HTR-8/SVneo (cell line): ENCODE results near the gene RBM34.
"Not testable (repeated sequence)": the region's sequence is repeated elsewhere in the genome, so short reads cannot be mapped to it uniquely, and the experiment has no call there.

Experiments
- DNase-seq: peaks from one replicate; pipeline ENCODE4 v3.0.0; 2011; ENCODE audit warnings: low spot score, mixed read lengths; ENCODE audit not compliant: insufficient read length
- FAIRE-seq: peaks from 2 replicates; lab custom pipeline; 2011; peaks lifted over from hg19 to GRCh38; lab: Jason Lieb, UNC

RBM34 gene

GRCh38 chr1:235160957-235161684, at the start of gene RBM34:
Gene RBM34, minus strand, starts transcription at chr1:235161250. Its CDS starts 24 bp downstream, at chr1:235161226.
- FAIRE-seq: peak; percentile 75

GRCh38 chr1:235207209-235207565, 46.1 kb upstream of the RBM34 start:
- FAIRE-seq: no peak
- no peak for DNase-seq

More at GRCh38 chr1:235160957-235161684, at the start of gene RBM34:
- DNase-seq: peak; percentile 94

GRCh38 chr1:235206533-235207208, 45.6 kb upstream of the RBM34 start:
- FAIRE-seq (no peak), DNase-seq (no peak)

- no peak for DNase-seq
- no peak for FAIRE-seq
Measured at GRCh38 chr1:235205687-235206086, 44.6 kb upstream of the RBM34 start.

GRCh38 chr1:235203428-235203827, 42.4 kb upstream of the RBM34 start:
- DNase-seq (no peak), FAIRE-seq (no peak)

- not testable (repeated sequence) for FAIRE-seq, DNase-seq
Measured at GRCh38 chr1:235202447-235202846, 41.4 kb upstream of the RBM34 start.

GRCh38 chr1:235199441-235199840, 38.4 kb upstream of the RBM34 start:
- peak; percentile 36 for DNase-seq
- no peak for FAIRE-seq

GRCh38 chr1:235190431-235190830, 29.4 kb upstream of the RBM34 start:
- DNase-seq (no peak), FAIRE-seq (no peak)

GRCh38 chr1:235187316-235187715, 26.3 kb upstream of the RBM34 start:
- DNase-seq (no peak), FAIRE-seq (no peak)

GRCh38 chr1:235181561-235182245, 20.7 kb upstream of the RBM34 start:
- no peak for DNase-seq
- FAIRE-seq: no peak

GRCh38 chr1:235180916-235181460, 19.9 kb upstream of the RBM34 start:
- DNase-seq (no peak), FAIRE-seq (no peak)

GRCh38 chr1:235176486-235176885, 15.4 kb upstream of the RBM34 start:
- no peak for DNase-seq
- FAIRE-seq: no peak

- no peak for DNase-seq
- no peak for FAIRE-seq
Measured at GRCh38 chr1:235169986-235170385, 8.9 kb upstream of the RBM34 start.

- no peak for DNase-seq
- no peak for FAIRE-seq
Measured at GRCh38 chr1:235168375-235168774, 7.3 kb upstream of the RBM34 start.

GRCh38 chr1:235161685-235162327, 756 bp upstream of the RBM34 start:
- FAIRE-seq: no peak
- DNase-seq: peak; percentile 11

GRCh38 chr1:235160383-235160956, 580 bp downstream of the RBM34 start:
- DNase-seq (no peak), FAIRE-seq (no peak)

GRCh38 chr1:235159930-235160329, 1.1 kb downstream of the RBM34 start:
- not testable (repeated sequence) for FAIRE-seq, DNase-seq

GRCh38 chr1:235159284-235159683, 1.8 kb downstream of the RBM34 start:
- FAIRE-seq, DNase-seq: not testable (repeated sequence)

- no peak for FAIRE-seq
Measured at GRCh38 chr1:235158680-235159079, 2.4 kb downstream of the RBM34 start.

GRCh38 chr1:235157150-235157549, 3.9 kb downstream of the RBM34 start:
- DNase-seq (no peak), FAIRE-seq (no peak)

More at GRCh38 chr1:235158680-235159079, 2.4 kb downstream of the RBM34 start:
- no peak for DNase-seq
